IMR-90 (cell line): ENCODE measurements around the gene TLL1. TPM values are rescaled to one million over a fixed set of nuclear protein-coding genes. Genes with fewer than 3 reads are reported as not detected.

ENCODE experiments used
- ATAC-seq: fragments of 200-7000 bp; cut with Tn5 transposase; 2 replicates; pipeline ENCODE4 v1.9.1; 2020; ENCODE audit warnings: low read depth, mild to moderate bottlenecking, moderate library complexity
- BruUV-seq: library from RNA; stranded (reverse); fragments of 400-500 nt; replicated peaks from 2 replicates; lab custom pipeline; 2021; lab: Mats Ljungman, UMichigan
- CTCF ChIA-PET: fragments of 300-600 bp; formaldehyde crosslinking; extraction: SDS; loops from one replicate; lab custom pipeline; 2021; ENCODE audit warnings: antibody characterized with exemption; lab: Yijun Ruan, JAX
- POLR2A ChIA-PET: fragments of 300-600 bp; sonication (Branson Sonifier 250); formaldehyde crosslinking; loops from one replicate; lab custom pipeline; 2022; ENCODE audit warnings: antibody characterized with exemption; ENCODE audit not compliant: unreplicated experiment; lab: Charles Lee
- DNase-seq: peaks from one replicate; pipeline ENCODE4 v3.0.0; 2013
- H2AFZ ChIP-seq: replicated peaks from 2 replicates; pipeline ENCODE3; 2013; ENCODE audit warnings: low read length, mild to moderate bottlenecking; ENCODE audit not compliant: poor library complexity
- H2AK5ac ChIP-seq: 2 replicates; pipeline ENCODE4 v1.6.1; 2013; ENCODE audit warnings: low read depth, low read length, inconsistent platforms
- H2AK9ac ChIP-seq: replicated peaks from 2 replicates; pipeline ENCODE3; 2013; ENCODE audit warnings: mild to moderate bottlenecking, low read depth, low read length, moderate library complexity; ENCODE audit not compliant: poor library complexity
- H2BK120ac ChIP-seq: 2 replicates; pipeline ENCODE4 v1.6.1; 2013; ENCODE audit warnings: low read depth, low read length, inconsistent platforms
- H2BK15ac ChIP-seq: 3 replicates; pipeline ENCODE4 v1.6.1; 2013; ENCODE audit warnings: low read depth, low read length, inconsistent platforms
- H2BK20ac ChIP-seq: 2 replicates; pipeline ENCODE4 v1.6.1; 2013; ENCODE audit warnings: low read depth, mild to moderate bottlenecking, inconsistent platforms, low read length, moderate library complexity
- H2BK5ac ChIP-seq: 2 replicates; pipeline ENCODE4 v1.6.1; 2013; ENCODE audit warnings: mild to moderate bottlenecking, low read depth, low read length, inconsistent platforms; ENCODE audit not compliant: poor library complexity, severe bottlenecking
- H3K14ac ChIP-seq: replicated peaks from 2 replicates; pipeline ENCODE4 v1.6.1; 2013; ENCODE audit warnings: low read depth, low read length, inconsistent platforms
- H3K18ac ChIP-seq: 2 replicates; pipeline ENCODE4 v1.6.1; 2013; ENCODE audit warnings: low read depth, low read length, control low read depth
- H3K23ac ChIP-seq: 2 replicates; pipeline ENCODE4 v1.6.1; 2013; ENCODE audit warnings: low read depth, low read length, inconsistent platforms
- H3K27ac ChIP-seq: 2 replicates; pipeline ENCODE4 v1.5.1; 2013; ENCODE audit warnings: mild to moderate bottlenecking, control low read depth, low read length; ENCODE audit not compliant: insufficient read depth
- H3K27me3 ChIP-seq: 2 replicates; pipeline ENCODE4 v1.6.1; 2013; ENCODE audit warnings: low read length; ENCODE audit not compliant: control insufficient read depth, insufficient read depth
- H3K36me3 ChIP-seq: 2 replicates; pipeline ENCODE4 v1.6.1; 2013; ENCODE audit warnings: low read length, mixed read lengths; ENCODE audit not compliant: control insufficient read depth, insufficient read depth
- H3K4ac ChIP-seq: 2 replicates; pipeline ENCODE4 v1.6.1; 2013; ENCODE audit warnings: low read depth, low read length, inconsistent platforms
- H3K4me1 ChIP-seq: 2 replicates; pipeline ENCODE4 v1.6.1; 2013; ENCODE audit warnings: low read length, mixed read lengths; ENCODE audit not compliant: control insufficient read depth, insufficient read depth
- H3K4me2 ChIP-seq: 2 replicates; pipeline ENCODE4 v1.6.1; 2013; ENCODE audit warnings: low read depth, mild to moderate bottlenecking, control low read depth, low read length, moderate library complexity
- H3K4me3 ChIP-seq: 2 replicates; pipeline ENCODE4 v1.5.1; 2013; ENCODE audit warnings: low read depth, mild to moderate bottlenecking, control low read depth, low read length, moderate library complexity; ENCODE audit not compliant: insufficient read depth
- H3K56ac ChIP-seq: 2 replicates; pipeline ENCODE4 v1.6.1; 2013; ENCODE audit warnings: low read length, inconsistent platforms; ENCODE audit not compliant: insufficient read depth; ENCODE audit errors: extremely low read depth
- H3K79me1 ChIP-seq, 2 experiments: 2 replicates each; pipeline ENCODE4 v1.6.1; 2013; ENCODE audit warnings: low read length in 2 of 2, inconsistent platforms in 1 of 2, low read depth in 1 of 2
- H3K9ac ChIP-seq: 2 replicates; pipeline ENCODE4 v1.6.1; 2013; ENCODE audit warnings: low read depth, low read length, control low read depth
- H3K9me1 ChIP-seq: 2 replicates; pipeline ENCODE4 v1.6.1; 2013; ENCODE audit warnings: low read length, inconsistent platforms; ENCODE audit not compliant: insufficient read depth
- H3K9me3 ChIP-seq: 2 replicates; pipeline ENCODE4 v1.6.1; 2013; ENCODE audit warnings: low read length; ENCODE audit not compliant: control insufficient read depth, insufficient read depth
- H4K20me1 ChIP-seq: 2 replicates; pipeline ENCODE4 v1.6.1; 2013; ENCODE audit warnings: low read length, inconsistent platforms; ENCODE audit not compliant: insufficient read depth
- H4K5ac ChIP-seq: 2 replicates; pipeline ENCODE4 v1.6.1; 2013; ENCODE audit warnings: mild to moderate bottlenecking, low read depth, low read length, control low read depth
- H4K8ac ChIP-seq, 2 experiments: 2 replicates each; pipeline ENCODE4 v1.6.1; 2013; ENCODE audit warnings: low read depth in 2 of 2, low read length in 2 of 2, control low read depth in 1 of 2, inconsistent platforms in 1 of 2
- H4K91ac ChIP-seq: 2 replicates; pipeline ENCODE4 v1.6.1; 2013; ENCODE audit warnings: low read depth, low read length, inconsistent platforms; ENCODE audit not compliant: insufficient read depth
- BHLHE40 ChIP-seq: fragments of 150-350 bp; IDR thresholded peaks from 2 replicates; pipeline ENCODE4 v1.6.1; 2016; ENCODE audit warnings: mild to moderate bottlenecking, low read depth, low read length
- CEBPB ChIP-seq: IDR thresholded peaks from 2 replicates; pipeline ENCODE4 v1.6.1; 2012; ENCODE audit warnings: low read depth, low read length, improper control_type of control experiment
- CHD1 ChIP-seq: IDR thresholded peaks from 2 replicates; pipeline ENCODE4 v1.6.1; 2012; ENCODE audit warnings: low read depth, low read length, improper control_type of control experiment
- FOS ChIP-seq: fragments of 150-350 bp; IDR thresholded peaks from 2 replicates; pipeline ENCODE4 v1.6.1; 2016; ENCODE audit warnings: low read depth, low read length
- MAFK ChIP-seq: IDR thresholded peaks from 2 replicates; pipeline ENCODE4 v1.6.1; 2012; ENCODE audit warnings: low read depth, low read length, improper control_type of control experiment
- MAZ ChIP-seq: IDR thresholded peaks from 2 replicates; pipeline ENCODE4 v1.6.1; 2012; ENCODE audit warnings: low read depth, mild to moderate bottlenecking, low read length, improper control_type of control experiment, moderate library complexity, borderline replicate concordance
- MXI1 ChIP-seq: IDR thresholded peaks from 2 replicates; pipeline ENCODE4 v1.6.1; 2012; ENCODE audit warnings: low read depth, mild to moderate bottlenecking, low read length, moderate library complexity, borderline replicate concordance
- NFE2L2 ChIP-seq: fragments of 150-350 bp; IDR thresholded peaks from 2 replicates; pipeline ENCODE4 v1.6.1; 2016; ENCODE audit warnings: low read depth, mild to moderate bottlenecking, low read length
- POLR2A ChIP-seq: IDR thresholded peaks from 2 replicates; pipeline ENCODE4 v1.6.1; 2012; ENCODE audit warnings: mild to moderate bottlenecking, low read depth, low read length
- RAD21 ChIP-seq: IDR thresholded peaks from 2 replicates; pipeline ENCODE4 v1.6.1; 2012; ENCODE audit warnings: low read length, improper control_type of control experiment
- RCOR1 ChIP-seq: IDR thresholded peaks from 2 replicates; pipeline ENCODE4 v1.6.1; 2012; ENCODE audit warnings: mild to moderate bottlenecking, low read length, improper control_type of control experiment; ENCODE audit not compliant: insufficient replicate concordance
- RFX5 ChIP-seq: IDR thresholded peaks from 2 replicates; pipeline ENCODE4 v1.8.0; 2012; ENCODE audit warnings: low read depth, mild to moderate bottlenecking, low read length, moderate library complexity
- SMC3 ChIP-seq: fragments of 150-350 bp; IDR thresholded peaks from 2 replicates; pipeline ENCODE4 v1.6.1; 2016; ENCODE audit warnings: low read depth, mild to moderate bottlenecking, antibody characterized with exemption, low read length, moderate library complexity
- WGBS, 2 experiments: methylation state at CpG; one replicate each; pipeline versions ENCODE4 v1.1.5 to v1.1.7; 2013; ENCODE audit warnings: missing lambda C conversion rate in 2 of 2; ENCODE audit not compliant: insufficient read length in 1 of 2; ENCODE audit errors: extremely low coverage in 2 of 2; 5-methylcytosine and 5-hydroxymethylcytosine counted together
- dilution Hi-C: fragments of 300-500 bp; cut with HindIII; formaldehyde crosslinking; loops from one replicate; pipeline ENCODE4 v1.14.3; 2018; ENCODE audit warnings: low sequenced_read_pairs; ENCODE audit not compliant: unreplicated experiment
- in situ Hi-C: fragments of 300-500 bp; cut with MboI; formaldehyde crosslinking; loops from 3 replicates; pipeline ENCODE4 v1.14.3; 2019; ENCODE audit warnings: low sequenced_read_pairs, inconsistent platforms, mixed read lengths
- intact Hi-C: fragments of 100-400 bp; cut with micrococcal nuclease; formaldehyde crosslinking; loops from 2 replicates; pipeline ENCODE4 v1.10.0; 2022
- polyA plus RNA-seq, 3 experiments: library from polyadenylated mRNA; depleted of rRNA; stranded (reverse); fragments of >200 nt; gene quantifications; 2 replicates each; pipeline ENCODE4 v1.2.3, GENCODE V29; 2012; ENCODE audit warnings: low replicate concordance in 1 of 3
- total RNA-seq: library from RNA; depleted of rRNA; stranded (reverse); fragments of >200 nt; gene quantifications from 2 replicates; pipeline ENCODE4 v1.2.3, GENCODE V29; 2012
- TF ChIP-seq, protein P1 (sequence below): conservative IDR thresholded peaks from 2 replicates; pipeline ENCODE4 v1.5.1; 2012; ENCODE audit warnings: mild to moderate bottlenecking, low read depth, low read length, improper control_type of control experiment
- TF ChIP-seq, protein P2 (sequence below): fragments of 150-350 bp; IDR thresholded peaks from 2 replicates; pipeline ENCODE4 v1.6.1; 2016; ENCODE audit warnings: low read depth, mild to moderate bottlenecking, low read length, moderate library complexity, borderline replicate concordance
- TF ChIP-seq, protein P3 (sequence below): fragments of 150-350 bp; IDR thresholded peaks from 2 replicates; pipeline ENCODE4 v1.6.1; 2017; ENCODE audit warnings: mild to moderate bottlenecking, antibody characterized with exemption, low read length, low read depth

Gene TLL1
- total and polyA plus RNA-seq, 2 of the 4 experiments (the other 2 are of a cell fraction): not detected

DNA sequence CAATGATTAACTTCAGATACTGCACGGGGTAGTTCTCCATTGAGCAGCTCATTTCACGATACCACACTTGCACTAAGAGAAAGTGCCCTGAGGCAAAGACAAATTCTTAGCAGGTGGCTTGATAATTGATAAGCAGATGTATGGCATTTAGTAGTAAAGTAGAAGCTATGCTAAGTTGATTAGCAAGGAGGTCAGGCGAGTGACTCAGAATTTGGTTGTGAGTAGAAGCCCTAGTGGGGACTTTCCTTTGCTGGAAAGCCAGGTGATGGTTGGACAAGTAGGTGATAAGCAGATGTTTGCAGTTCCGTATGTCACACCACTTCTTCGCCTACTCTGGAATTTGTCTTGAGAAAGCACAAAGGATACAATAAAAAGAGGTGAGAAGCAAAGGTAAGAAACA is 58.7 kb downstream of the TLL1 start:
- H2AK5ac ChIP-seq: no peak overlapping the region
- H2BK15ac ChIP-seq: no peak overlapping the region
- no peak overlapping the region for H3K56ac ChIP-seq
- no peak overlapping the region for H3K27ac ChIP-seq
- no peak overlapping the region for H4K5ac ChIP-seq
- no peaks in the 10 kb centered on the region for H4K20me1 ChIP-seq
- ATAC-seq (no peak), DNase-seq (no peak)
- H3K18ac ChIP-seq: no peak overlapping the region
- H3K27me3 ChIP-seq: no peaks in the 10 kb centered on the region
- peaks cover 7% of the 10 kb centered on the region for H3K9me3 ChIP-seq
- H3K36me3 ChIP-seq: no peaks in the 10 kb centered on the region
- POLR2A ChIA-PET: no interaction called here
- dilution Hi-C loops: no loop called here
- no peak for TF ChIP-seq RFX5
- no peak for TF ChIP-seq CEBPB
- no peak for TF ChIP-seq RAD21
- TF ChIP-seq NFE2L2: no peak
- TF ChIP-seq, protein P1, sequence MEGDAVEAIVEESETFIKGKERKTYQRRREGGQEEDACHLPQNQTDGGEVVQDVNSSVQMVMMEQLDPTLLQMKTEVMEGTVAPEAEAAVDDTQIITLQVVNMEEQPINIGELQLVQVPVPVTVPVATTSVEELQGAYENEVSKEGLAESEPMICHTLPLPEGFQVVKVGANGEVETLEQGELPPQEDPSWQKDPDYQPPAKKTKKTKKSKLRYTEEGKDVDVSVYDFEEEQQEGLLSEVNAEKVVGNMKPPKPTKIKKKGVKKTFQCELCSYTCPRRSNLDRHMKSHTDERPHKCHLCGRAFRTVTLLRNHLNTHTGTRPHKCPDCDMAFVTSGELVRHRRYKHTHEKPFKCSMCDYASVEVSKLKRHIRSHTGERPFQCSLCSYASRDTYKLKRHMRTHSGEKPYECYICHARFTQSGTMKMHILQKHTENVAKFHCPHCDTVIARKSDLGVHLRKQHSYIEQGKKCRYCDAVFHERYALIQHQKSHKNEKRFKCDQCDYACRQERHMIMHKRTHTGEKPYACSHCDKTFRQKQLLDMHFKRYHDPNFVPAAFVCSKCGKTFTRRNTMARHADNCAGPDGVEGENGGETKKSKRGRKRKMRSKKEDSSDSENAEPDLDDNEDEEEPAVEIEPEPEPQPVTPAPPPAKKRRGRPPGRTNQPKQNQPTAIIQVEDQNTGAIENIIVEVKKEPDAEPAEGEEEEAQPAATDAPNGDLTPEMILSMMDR: no peak
- TF ChIP-seq MXI1: no peak
- TF ChIP-seq, protein P2, sequence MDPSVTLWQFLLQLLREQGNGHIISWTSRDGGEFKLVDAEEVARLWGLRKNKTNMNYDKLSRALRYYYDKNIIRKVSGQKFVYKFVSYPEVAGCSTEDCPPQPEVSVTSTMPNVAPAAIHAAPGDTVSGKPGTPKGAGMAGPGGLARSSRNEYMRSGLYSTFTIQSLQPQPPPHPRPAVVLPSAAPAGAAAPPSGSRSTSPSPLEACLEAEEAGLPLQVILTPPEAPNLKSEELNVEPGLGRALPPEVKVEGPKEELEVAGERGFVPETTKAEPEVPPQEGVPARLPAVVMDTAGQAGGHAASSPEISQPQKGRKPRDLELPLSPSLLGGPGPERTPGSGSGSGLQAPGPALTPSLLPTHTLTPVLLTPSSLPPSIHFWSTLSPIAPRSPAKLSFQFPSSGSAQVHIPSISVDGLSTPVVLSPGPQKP: no peak
- TF ChIP-seq CHD1: no peak
- TF ChIP-seq MAZ: no peak
- no peak for TF ChIP-seq BHLHE40
- TF ChIP-seq RCOR1: no peak
- TF ChIP-seq, protein P3, sequence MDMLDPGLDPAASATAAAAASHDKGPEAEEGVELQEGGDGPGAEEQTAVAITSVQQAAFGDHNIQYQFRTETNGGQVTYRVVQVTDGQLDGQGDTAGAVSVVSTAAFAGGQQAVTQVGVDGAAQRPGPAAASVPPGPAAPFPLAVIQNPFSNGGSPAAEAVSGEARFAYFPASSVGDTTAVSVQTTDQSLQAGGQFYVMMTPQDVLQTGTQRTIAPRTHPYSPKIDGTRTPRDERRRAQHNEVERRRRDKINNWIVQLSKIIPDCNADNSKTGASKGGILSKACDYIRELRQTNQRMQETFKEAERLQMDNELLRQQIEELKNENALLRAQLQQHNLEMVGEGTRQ: no peak
- no peak for TF ChIP-seq FOS
- no peak for TF ChIP-seq MAFK
- TF ChIP-seq POLR2A: no peak
- TF ChIP-seq SMC3: no peak
- CTCF ChIA-PET: interaction anchor here (0.6 kb wide), 1 partner anchor 66 kb away, joined by 4 read pairs; no protein-coding TSS in a partner anchor
- no peak overlapping the region for H3K4ac ChIP-seq
- no peaks in the 10 kb centered on the region for H3K4me1 ChIP-seq
- H3K79me1 ChIP-seq: no peaks in the 10 kb centered on the region
- intact Hi-C loops: no loop called here
- 86% methylated on average over 1 of the region's 5 CpGs; no CpG with 5 or more reads in 1 of the 2 experiments for WGBS, 2 experiments
- no peak overlapping the region for H4K91ac ChIP-seq
- H3K23ac ChIP-seq: no peak overlapping the region
- no peak overlapping the region for H3K9ac ChIP-seq
- H2BK5ac ChIP-seq: no peak overlapping the region
- H3K14ac ChIP-seq: no peak overlapping the region
- H3K4me3 ChIP-seq: no peak overlapping the region
- no peak overlapping the region for H2AK9ac ChIP-seq
- H2AFZ ChIP-seq: no peak overlapping the region
- no peak overlapping the region for H3K4me2 ChIP-seq
- H2BK20ac ChIP-seq: no peak overlapping the region
- no peaks in the 10 kb centered on the region for H3K9me1 ChIP-seq
- in situ Hi-C loops: no loop called here
- no peak overlapping the region for H4K8ac ChIP-seq
- H2BK120ac ChIP-seq: no peak overlapping the region
- BruUV-seq: no TSS peak
